Motor neuron (in vitro differentiated cells): Measurements from ENCODE around the gene PAQR9. TPM values are rescaled to one million over a fixed set of nuclear protein-coding genes. Genes with fewer than 3 reads are reported as not detected.
A peak's percentile ranks its signal among the peaks of the same experiment; 100 is the strongest.
"Not testable (repeated sequence)": the region's sequence is repeated elsewhere in the genome, so short reads cannot be mapped to it uniquely, and the experiment has no call there.

Experiments
- ATAC-seq, 8 experiments: fragments of 200-7000 bp; cut with Tn5 transposase; replicated peaks in 6 of 8; 2 replicates each; pipeline ENCODE4 v1.8.0; 2021; ENCODE audit warnings: mild to moderate bottlenecking in 8 of 8, moderate library complexity in 8 of 8
- H3K27ac ChIP-seq, 2 donors: fragments of 250-450 bp; sonication (Bioruptor Pico); 2 replicates each; pipeline ENCODE4 v1.9.0; 2021; ENCODE audit warnings: antibody characterized with exemption in 2 of 2, mild to moderate bottlenecking in 2 of 2, moderate library complexity in 1 of 2
- H3K4me1 ChIP-seq, 2 donors: fragments of 250-450 bp; sonication (Bioruptor Pico); replicated peaks in 1 of 2; 2 replicates each; pipeline ENCODE4 v1.6.1; 2021; ENCODE audit warnings: antibody characterized with exemption in 2 of 2, mild to moderate bottlenecking in 2 of 2, moderate library complexity in 1 of 2
- H3K4me3 ChIP-seq, 5 donors: fragments of 250-450 bp; sonication (Bioruptor Pico); 2 replicates each; pipeline ENCODE4 v1.9.0; 2021; ENCODE audit warnings: antibody characterized with exemption in 5 of 5, mild to moderate bottlenecking in 5 of 5, moderate library complexity in 4 of 5
- WGBS, 10 experiments: fragments of 450-650 bp; shearing (Covaris generic); methylation state at CpG; one replicate each; pipeline ENCODE4 v1.0.0; 2022; 5-methylcytosine and 5-hydroxymethylcytosine counted together
- in situ Hi-C, 9 experiments: fragments of 400-800 bp; cut with MboI; loops; one replicate each; pipeline ENCODE4 v1.15.0; 2021; ENCODE audit warnings: low sequenced_read_pairs in 9 of 9, low pct_unique_long_range_greater_than_20kb in 2 of 9; ENCODE audit not compliant: unreplicated experiment in 9 of 9
- total RNA-seq, 8 experiments: library from RNA; unstranded; fragments of 300-600 nt; gene quantifications; 2 replicates each; pipeline versions ENCODE4 v1.2.3 to v1.2.4, GENCODE V29; 2022

PAQR9 gene
- total RNA-seq, 8 experiments from 2014 or later, result 0.36 to 4.0 (median 2.0) TPM

GRCh38 chr3:142997330-142997729, 33.9 kb upstream of the PAQR9 start:
- WGBS, 10 experiments, result 0 to 50% (median 36%) methylated on average over 1 to 2 of the region's 2 CpGs; no CpG with 5 or more reads in 4 of the 10 experiments
- Histone ChIP-seq H3K4me1 (peaks cover 6 to 9% of the 10 kb centered on the region in 2 donors), H3K27ac (no peak overlapping the region), H3K4me3 (no peak overlapping the region)
- in situ Hi-C loops, result loop anchor here in 8 of 9 experiments (10.0 to 25.0 kb wide), 5 partner anchors 160 to 410 kb away; partner anchors contain the start of genes PLS1 (in 8 of the 8) and ATR (in 6 of the 8)
- peak in 2 of 8 experiments; percentile 1 to 10 for ATAC-seq

- ATAC-seq, result peak in 6 of 8 experiments; percentile 21 to 75 (median 50)
- 0 to 50% (median 2%) methylated on average over 1 to 4 of the region's 4 CpGs for WGBS, 10 experiments
- in situ Hi-C loops, result loop anchor here in 8 of 9 experiments (5.0 to 25.0 kb wide), 6 partner anchors 157 to 407 kb away; partner anchors contain the start of genes PLS1 (in 8 of the 8) and ATR (in 6 of the 8)
- peaks cover 0 to under 1% of the 10 kb centered on the region in 2 donors for H3K4me1 ChIP-seq
- no peak overlapping the region for H3K4me3 ChIP-seq
- no peak overlapping the region for H3K27ac ChIP-seq
Measured at GRCh38 chr3:142993958-142994442, 30.5 kb upstream of the PAQR9 start.

GRCh38 chr3:142992323-142992722, 28.8 kb upstream of the PAQR9 start:
- Histone ChIP-seq H3K27ac (no peak overlapping the region), H3K4me1 (no peaks in the 10 kb centered on the region), H3K4me3 (no peak overlapping the region)
- 86 to 100% (median 95%) methylated on average over 1 to 4 of the region's 7 CpGs; no CpG with 5 or more reads in 5 of the 10 experiments for WGBS, 10 experiments
- no peak for ATAC-seq
- in situ Hi-C loops, result loop anchor here in 8 of 9 experiments (5.0 to 25.0 kb wide), 6 partner anchors 155 to 405 kb away; partner anchors contain the start of genes PLS1 (in 8 of the 8) and ATR (in 6 of the 8)

- Histone ChIP-seq H3K27ac (no peak overlapping the region), H3K4me3 (no peak overlapping the region), H3K4me1 (no peaks in the 10 kb centered on the region)
- in situ Hi-C loops, result loop anchor here in 8 of 9 experiments (5.0 to 25.0 kb wide), 6 partner anchors 153 to 403 kb away; partner anchors contain the start of genes PLS1 (in 8 of the 8) and ATR (in 6 of the 8)
- WGBS, 10 experiments, result 60 to 98% (median 85%) methylated on average over 1 to 5 of the region's 5 CpGs; no CpG with 5 or more reads in 3 of the 10 experiments
- ATAC-seq, result no peak
Measured at GRCh38 chr3:142990721-142991120, 27.2 kb upstream of the PAQR9 start.

- in situ Hi-C loops, result loop anchor here in 6 of 9 experiments (10.0 to 25.0 kb wide), 3 partner anchors 152 to 402 kb away; partner anchors contain the start of genes ATR (in 6 of the 6) and PLS1 (in 6 of the 6)
- H3K27ac ChIP-seq, H3K4me3 ChIP-seq, ATAC-seq, H3K4me1 ChIP-seq: not testable (repeated sequence)
- WGBS, 10 experiments, result no CpG with 5 or more reads among the region's 3 CpGs
Measured at GRCh38 chr3:142988826-142989225, 25.4 kb upstream of the PAQR9 start.

- in situ Hi-C loops, result loop anchor here in 6 of 9 experiments (10.0 to 25.0 kb wide), 3 partner anchors 151 to 401 kb away; partner anchors contain the start of genes ATR (in 6 of the 6) and PLS1 (in 6 of the 6)
Measured at GRCh38 chr3:142988221-142988620, 24.7 kb upstream of the PAQR9 start.

GRCh38 chr3:142987707-142988106, 24.2 kb upstream of the PAQR9 start:
- in situ Hi-C loops, result loop anchor here in 6 of 9 experiments (10.0 to 25.0 kb wide), 3 partner anchors 150 to 400 kb away; partner anchors contain the start of genes ATR (in 6 of the 6) and PLS1 (in 6 of the 6)
- ATAC-seq, result peak in 2 of 8 experiments; percentile 44 to 69
- H3K4me3 ChIP-seq, result no peak overlapping the region
- 11 to 80% (median 27%) methylated on average over 1 to 7 of the region's 7 CpGs; no CpG with 5 or more reads in 2 of the 10 experiments for WGBS, 10 experiments
- no peaks in the 10 kb centered on the region for H3K4me1 ChIP-seq
- no peak overlapping the region for H3K27ac ChIP-seq

More at GRCh38 chr3:142988221-142988620, 24.7 kb upstream of the PAQR9 start:
- 67 to 100% (median 94%) methylated on average over 1 of the region's 2 CpGs; no CpG with 5 or more reads in 4 of the 10 experiments for WGBS, 10 experiments
- not testable (repeated sequence) for ATAC-seq, H3K27ac ChIP-seq, H3K4me3 ChIP-seq, H3K4me1 ChIP-seq

GRCh38 chr3:142987080-142987700, 23.7 kb upstream of the PAQR9 start:
- peak in 3 of 8 experiments; percentile 51 to 63 (median 51) for ATAC-seq
- no peaks in the 10 kb centered on the region for H3K4me1 ChIP-seq
- no peak overlapping the region for H3K4me3 ChIP-seq
- WGBS, 10 experiments, result 0 to 100% (median 78%) methylated on average over 1 to 5 of the region's 5 CpGs; no CpG with 5 or more reads in 1 of the 10 experiments
- in situ Hi-C loops, result loop anchor here in 6 of 9 experiments (10.0 to 25.0 kb wide), 3 partner anchors 150 to 400 kb away; partner anchors contain the start of genes ATR (in 6 of the 6) and PLS1 (in 6 of the 6)
- H3K27ac ChIP-seq, result no peak overlapping the region

- Histone ChIP-seq H3K4me1 (no peaks in the 10 kb centered on the region), H3K27ac (no peak overlapping the region), H3K4me3 (no peak overlapping the region)
- no peak for ATAC-seq
- WGBS, 10 experiments, result 80 to 100% (median 93%) methylated on average over 1 to 3 of the region's 3 CpGs; no CpG with 5 or more reads in 5 of the 10 experiments
- in situ Hi-C loops, result loop anchor here in 6 of 9 experiments (10.0 to 25.0 kb wide), 3 partner anchors 147 to 397 kb away; partner anchors contain the start of genes ATR (in 6 of the 6) and PLS1 (in 6 of the 6)
Measured at GRCh38 chr3:142984255-142984654, 20.8 kb upstream of the PAQR9 start.

- ATAC-seq, result no peak
Measured at GRCh38 chr3:142983318-142983717, 19.8 kb upstream of the PAQR9 start.

GRCh38 chr3:142982038-142982773, 18.7 kb upstream of the PAQR9 start:
- no peak overlapping the region for H3K27ac ChIP-seq
- no peak overlapping the region for H3K4me3 ChIP-seq
- ATAC-seq, result no peak
- H3K4me1 ChIP-seq, result no peaks in the 10 kb centered on the region
- WGBS, 10 experiments, result 39 to 100% (median 61%) methylated on average over 1 to 7 of the region's 7 CpGs
- in situ Hi-C loops, result loop anchor here in 6 of 9 experiments (10.0 to 25.0 kb wide), 3 partner anchors 145 to 395 kb away; partner anchors contain the start of genes ATR (in 6 of the 6) and PLS1 (in 6 of the 6)

More at GRCh38 chr3:142983318-142983717, 19.8 kb upstream of the PAQR9 start:
- no peak overlapping the region for H3K4me3 ChIP-seq
- 40 to 100% (median 86%) methylated on average over 1 to 2 of the region's 2 CpGs; no CpG with 5 or more reads in 4 of the 10 experiments for WGBS, 10 experiments
- H3K4me1 ChIP-seq, result no peaks in the 10 kb centered on the region
- no peak overlapping the region for H3K27ac ChIP-seq
- in situ Hi-C loops, result loop anchor here in 6 of 9 experiments (10.0 to 25.0 kb wide), 3 partner anchors 146 to 396 kb away; partner anchors contain the start of genes ATR (in 6 of the 6) and PLS1 (in 6 of the 6)

- 55 to 100% (median 86%) methylated on average over 1 to 3 of the region's 3 CpGs; no CpG with 5 or more reads in 2 of the 10 experiments for WGBS, 10 experiments
- in situ Hi-C loops, result loop anchor here in 6 of 9 experiments (10.0 to 25.0 kb wide), 3 partner anchors 144 to 394 kb away; partner anchors contain the start of genes ATR (in 6 of the 6) and PLS1 (in 6 of the 6)
- Histone ChIP-seq H3K4me3 (no peak overlapping the region), H3K4me1 (no peaks in the 10 kb centered on the region), H3K27ac (no peak overlapping the region)
- no peak for ATAC-seq
Measured at GRCh38 chr3:142981108-142981507, 17.6 kb upstream of the PAQR9 start.
